DND-41 (cell line): ENCODE measurements around the gene PRKRIP1.

Experiments used
- ATAC-seq: fragments of 200-7000 bp; cut with Tn5 transposase; 3 replicates; pipeline ENCODE4 v1.9.1; 2021; ENCODE audit warnings: low read depth; ENCODE audit not compliant: insufficient read depth
- DNase-seq: peaks from one replicate; pipeline ENCODE4 v3.0.0-alpha.2; 2020
- H2AFZ ChIP-seq: 2 replicates; pipeline ENCODE4 v1.6.0; 2012; ENCODE audit warnings: low read depth, low read length
- H3K27ac ChIP-seq: 2 replicates; pipeline ENCODE4 v1.5.1; 2012; ENCODE audit warnings: low read length, inconsistent platforms
- H3K27me3 ChIP-seq: fragments of 200-600 bp; sonication (generic); 2 replicates; pipeline ENCODE4 v1.6.0; 2012; ENCODE audit warnings: low read length, mild to moderate bottlenecking, inconsistent platforms; ENCODE audit not compliant: insufficient read depth, poor library complexity
- H3K36me3 ChIP-seq: 2 replicates; pipeline ENCODE4 v1.5.1; 2012; ENCODE audit warnings: low read length, inconsistent platforms; ENCODE audit not compliant: insufficient read depth
- H3K4me1 ChIP-seq: 2 replicates; pipeline ENCODE4 v1.5.1; 2012; ENCODE audit warnings: mild to moderate bottlenecking, low read length; ENCODE audit not compliant: insufficient read depth
- H3K4me2 ChIP-seq: 2 replicates; pipeline ENCODE4 v1.6.0; 2012; ENCODE audit warnings: mild to moderate bottlenecking, moderate library complexity, low read length, inconsistent platforms; ENCODE audit not compliant: insufficient read depth
- H3K4me3 ChIP-seq, 2 experiments: fragments of 200-600 bp in 1 of 2; shearing (Covaris generic) in 1 of 2; 2 replicates each; pipeline ENCODE4 v1.5.1; 2012 to 2016; ENCODE audit warnings: inconsistent platforms in 2 of 2, low read length in 2 of 2, mild to moderate bottlenecking in 2 of 2, low read depth in 1 of 2, moderate library complexity in 1 of 2
- H3K79me2 ChIP-seq: 2 replicates; pipeline ENCODE4 v1.6.0; 2012; ENCODE audit warnings: low read length, inconsistent platforms; ENCODE audit not compliant: insufficient read depth
- H3K9ac ChIP-seq: 2 replicates; pipeline ENCODE4 v1.6.0; 2012; ENCODE audit warnings: low read depth, mild to moderate bottlenecking, inconsistent platforms, low read length, moderate library complexity
- H3K9me3 ChIP-seq: 2 replicates; pipeline ENCODE4 v1.5.1; 2012; ENCODE audit warnings: low read length, moderate library complexity, mild to moderate bottlenecking, inconsistent platforms; ENCODE audit not compliant: insufficient read depth, severe bottlenecking
- H4K20me1 ChIP-seq: 2 replicates; pipeline ENCODE4 v1.6.0; 2012; ENCODE audit warnings: low read length; ENCODE audit not compliant: insufficient read depth
- CTCF ChIP-seq: IDR thresholded peaks from 2 replicates; pipeline ENCODE4 v1.5.1; 2012; ENCODE audit warnings: borderline replicate concordance, low read length, moderate library complexity, mild to moderate bottlenecking; ENCODE audit not compliant: poor library complexity, severe bottlenecking; ENCODE audit errors: extremely low read depth
- EZH2 ChIP-seq: IDR thresholded peaks from 3 replicates; pipeline ENCODE4 v1.6.1; 2012; ENCODE audit warnings: borderline replicate concordance, low read depth, mild to moderate bottlenecking, moderate library complexity, low read length, inconsistent platforms; ENCODE audit not compliant: severe bottlenecking

PRKRIP1 gene

DNA sequence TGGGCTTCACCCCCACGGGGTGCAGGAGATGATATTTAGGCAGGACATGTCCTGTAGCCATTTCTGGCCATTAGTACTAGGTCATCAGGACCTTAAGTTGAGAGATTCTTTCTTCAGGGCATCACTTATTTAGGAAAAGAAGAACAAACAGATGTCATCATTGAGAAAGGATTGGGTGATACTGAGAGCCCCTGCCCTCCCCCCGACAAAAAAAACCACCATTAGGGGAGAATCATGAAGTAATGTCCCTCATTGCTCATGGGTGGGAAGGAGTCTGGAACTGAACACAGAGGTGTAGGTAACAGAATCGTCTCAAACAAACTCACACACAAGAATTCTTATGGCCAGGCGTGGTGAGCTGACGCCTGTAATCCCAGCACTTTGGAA is 30.8 kb downstream of the PRKRIP1 start:
- H3K36me3 ChIP-seq = peaks cover 42% of the 10 kb centered on the region
- H3K9ac ChIP-seq = no peak overlapping the region
- no peak overlapping the region for H2AFZ ChIP-seq
- H3K9me3 ChIP-seq = no peaks in the 10 kb centered on the region
- TF ChIP-seq EZH2 (no peak), CTCF (no peak)
- ATAC-seq = no peak
- DNase-seq = no peak
- no peak overlapping the region for H3K27ac ChIP-seq
- no peak overlapping the region for H3K4me3 ChIP-seq
- H3K27me3 ChIP-seq = no peaks in the 10 kb centered on the region
- no peaks in the 10 kb centered on the region for H3K4me1 ChIP-seq
- H3K4me2 ChIP-seq = no peak overlapping the region
- no peaks in the 10 kb centered on the region; the same call in 1 of the 2 replicates for H3K79me2 ChIP-seq
- H4K20me1 ChIP-seq = peaks cover 10% of the 10 kb centered on the region; the same call in 1 of the 2 replicates

DNA sequence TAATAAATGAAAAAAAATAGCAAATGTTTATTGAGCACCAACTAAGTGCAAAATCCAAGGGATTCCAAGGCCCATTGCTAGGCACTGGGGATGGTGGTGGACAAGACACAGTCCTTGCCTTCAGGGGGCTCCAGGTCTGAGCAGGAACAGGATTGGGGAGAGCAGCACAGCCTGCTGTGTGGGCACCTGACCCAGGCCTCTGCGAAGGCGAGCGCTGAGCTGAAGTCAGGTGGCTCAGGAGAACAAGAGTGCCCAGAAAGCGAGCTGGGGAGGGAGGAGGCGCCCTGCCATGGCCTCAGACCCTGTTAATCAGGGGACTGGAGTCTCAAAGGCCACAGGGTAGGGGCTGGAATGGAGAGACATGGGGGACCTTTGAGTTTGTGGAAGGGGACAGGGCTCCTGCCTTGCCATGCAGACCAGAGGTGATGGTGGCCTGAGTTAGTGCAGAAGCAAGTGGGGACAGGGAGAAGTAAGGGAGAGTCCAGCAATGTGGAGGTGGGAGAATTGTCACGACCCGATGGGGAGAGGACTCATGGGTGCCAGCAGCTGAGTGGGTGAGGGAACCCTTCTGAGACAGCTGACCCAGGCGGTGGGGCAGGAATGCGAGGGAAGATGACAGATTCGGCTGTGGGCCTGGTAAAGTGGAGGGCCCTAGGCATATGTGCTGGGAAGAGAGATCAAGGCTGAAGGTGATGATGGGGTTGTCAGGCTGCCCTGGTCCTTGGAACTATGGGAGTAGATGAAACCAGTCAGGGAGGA is 33.2 kb downstream of the PRKRIP1 start:
- TF ChIP-seq CTCF (no peak), EZH2 (no peak)
- H2AFZ ChIP-seq = no peak overlapping the region
- no peaks in the 10 kb centered on the region for H3K79me2 ChIP-seq
- peaks cover 34% of the 10 kb centered on the region for H3K36me3 ChIP-seq
- no peak for DNase-seq
- no peak overlapping the region for H3K4me3 ChIP-seq
- no peak overlapping the region for H3K27ac ChIP-seq
- H3K9me3 ChIP-seq = no peaks in the 10 kb centered on the region
- no peak for ATAC-seq
- peaks cover 15% of the 10 kb centered on the region for H3K4me1 ChIP-seq
- H4K20me1 ChIP-seq = peaks cover 4% of the 10 kb centered on the region; the same call in 1 of the 2 replicates
- no peaks in the 10 kb centered on the region for H3K27me3 ChIP-seq
- H3K9ac ChIP-seq = no peak overlapping the region
- no peak overlapping the region for H3K4me2 ChIP-seq

GRCh38 chr7:102431617-102432298 is 35.6 kb downstream of the PRKRIP1 start:
- 0 out of 2 replicates have a peak, but pooled peaks cover 3% of the 10 kb centered on the region for H4K20me1 ChIP-seq
- H3K4me1 ChIP-seq = peaks cover 20% of the 10 kb centered on the region
- peaks cover 9% of the 10 kb centered on the region for H3K36me3 ChIP-seq
- no peak overlapping the region for H3K27ac ChIP-seq
- H3K79me2 ChIP-seq = no peaks in the 10 kb centered on the region
- H2AFZ ChIP-seq = no peak overlapping the region
- no peak for ATAC-seq
- no peaks in the 10 kb centered on the region for H3K27me3 ChIP-seq
- no peak overlapping the region for H3K4me3 ChIP-seq
- DNase-seq = peak; percentile 21
- no peaks in the 10 kb centered on the region for H3K9me3 ChIP-seq
- no peak overlapping the region for H3K4me2 ChIP-seq
- no peak overlapping the region for H3K9ac ChIP-seq
- TF ChIP-seq CTCF = no peak
- no peak for TF ChIP-seq EZH2
